Activated CD8-positive, alpha-beta memory T cell treated with anti-CD3 and anti-CD28 coated beads, Interleukin-2, amount 10 ng/mL, durations not matched to agents 7 days and 5 days (primary cell): ENCODE measurements around the gene RMC1. TPM values are rescaled to one million over a fixed set of nuclear protein-coding genes. Genes with fewer than 3 reads are reported as not detected.
"Not testable (repeated sequence)": the region's sequence is repeated elsewhere in the genome, so short reads cannot be mapped to it uniquely, and the experiment has no call there.

Experiments
- ATAC-seq: fragments of 150-1000 bp; cut with Tn5 transposase; one replicate; pipeline ENCODE4 v1.10.0; 2021; ENCODE audit warnings: moderate library complexity
- CTCF ChIA-PET: fragments of 350-600 bp; sonication (Branson Sonifier 250); formaldehyde crosslinking; loops from one replicate; lab custom pipeline; 2021; ENCODE audit warnings: antibody characterized with exemption; lab: Charles Lee
- DNase-seq: peaks from one replicate; pipeline ENCODE4 v3.0.0-alpha.2; 2020
- H3K27ac Mint-ChIP-seq: one replicate; pipeline ENCODE4 v1.8.0; 2021; ENCODE audit warnings: mild to moderate bottlenecking, mixed read lengths
- H3K27me3 Mint-ChIP-seq: one replicate; pipeline ENCODE4 v1.8.0; 2021; ENCODE audit warnings: mixed read lengths
- H3K36me3 Mint-ChIP-seq: one replicate; pipeline ENCODE4 v1.8.0; 2021; ENCODE audit warnings: mild to moderate bottlenecking, mixed read lengths
- H3K4me1 Mint-ChIP-seq: one replicate; pipeline ENCODE4 v1.8.0; 2021; ENCODE audit warnings: mixed read lengths
- H3K4me3 Mint-ChIP-seq: one replicate; pipeline ENCODE4 v1.8.0; 2021; ENCODE audit warnings: mild to moderate bottlenecking, moderate library complexity, mixed read lengths
- H3K9me3 Mint-ChIP-seq: one replicate; pipeline ENCODE4 v1.8.0; 2022; ENCODE audit warnings: low read depth, mixed read lengths
- total RNA-seq, 2 experiments: library from RNA; stranded (reverse); gene quantifications; one replicate each; pipeline ENCODE4 v1.2.3, GENCODE V29; 2021

RMC1 gene
- total RNA-seq, 2 experiments from 2014 or later = 48.7 to 51.7 TPM

DNA sequence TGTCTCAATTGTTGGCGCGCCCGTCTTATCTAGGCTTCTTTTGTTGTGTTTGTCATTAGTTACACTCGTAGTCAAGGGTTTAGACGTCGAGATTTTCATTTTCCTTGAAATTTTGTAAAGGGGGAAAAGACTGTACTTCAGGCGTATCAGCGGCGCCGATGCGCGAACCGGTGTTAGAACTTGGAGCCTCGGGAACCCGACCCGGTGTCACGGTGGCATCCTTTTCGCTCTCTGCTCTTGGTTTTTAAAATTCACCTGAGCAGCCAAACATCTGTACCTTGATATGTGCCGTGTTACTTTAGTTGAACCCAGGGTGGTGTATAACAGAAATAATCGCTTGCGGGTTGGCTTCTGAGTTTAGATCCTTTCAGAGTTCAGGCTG lies 643 bp downstream of the RMC1 start:
- ATAC-seq (no peak), DNase-seq (no peak)
- no peaks in the 10 kb centered on the region for H3K9me3 Mint-ChIP-seq
- CTCF ChIA-PET = interaction anchor here (1.0 to 6.2 kb wide), 4 partner anchors 11 to 82 kb away, joined by 3 to 33 read pairs (median 6); partner anchors contain the start of gene NPC1
- H3K4me1 Mint-ChIP-seq = peaks cover 41% of the 10 kb centered on the region
- H3K27me3 Mint-ChIP-seq = no peaks in the 10 kb centered on the region
- peak overlapping the region; percentile 84 for H3K27ac Mint-ChIP-seq
- H3K36me3 Mint-ChIP-seq = peaks cover 24% of the 10 kb centered on the region
- H3K4me3 Mint-ChIP-seq = peak overlapping the region; percentile 89

DNA sequence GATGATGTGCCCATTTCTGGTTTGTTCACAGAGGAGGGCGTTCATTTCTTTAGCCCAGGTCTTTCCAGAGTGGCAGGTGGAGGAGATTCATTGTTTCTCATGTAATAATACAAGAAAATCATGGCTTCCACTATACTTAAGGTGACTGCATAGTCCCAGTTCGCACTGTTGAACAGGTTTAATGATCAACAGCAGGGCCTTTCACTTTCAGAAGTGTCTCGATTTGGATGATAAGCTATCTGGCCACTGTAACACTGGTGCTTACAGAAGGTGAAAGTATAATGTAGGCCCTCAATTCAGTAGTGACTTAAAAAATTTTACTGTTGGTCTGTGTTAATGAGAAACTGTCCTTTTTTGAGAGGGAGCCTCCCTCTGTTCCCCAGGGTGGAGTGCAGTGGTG lies 1.4 kb downstream of the RMC1 start:
- CTCF ChIA-PET = interaction anchor here (0.8 to 6.2 kb wide), 11 partner anchors 9 to 84 kb away, joined by 3 to 33 read pairs (median 4); partner anchors contain the start of genes NPC1 and RIOK3
- DNase-seq = peak; percentile 53
- peak overlapping the region; percentile 84 for H3K27ac Mint-ChIP-seq

DNA sequence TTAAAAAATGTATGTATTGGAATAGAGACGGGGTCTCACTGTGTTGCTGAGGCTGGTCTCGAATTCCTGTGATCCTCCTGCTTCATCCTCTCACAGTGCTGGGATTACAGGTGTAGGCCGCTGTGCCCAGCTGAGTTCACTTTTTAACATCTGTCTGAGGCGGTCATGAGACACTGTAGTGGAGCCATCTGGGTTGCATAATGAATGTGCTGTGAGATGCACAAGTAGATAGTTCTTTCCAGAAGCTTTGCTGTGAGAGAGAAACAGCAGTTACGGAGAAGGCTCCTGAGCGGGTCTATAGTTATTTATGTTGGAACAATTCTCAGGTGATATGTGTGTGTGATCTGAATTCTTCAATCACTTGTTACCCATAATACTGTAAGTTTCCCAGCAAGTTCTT lies 3.1 kb downstream of the RMC1 start:
- DNase-seq = no peak
- no peak overlapping the region for H3K27ac Mint-ChIP-seq
- no peaks in the 10 kb centered on the region for H3K27me3 Mint-ChIP-seq
- H3K36me3 Mint-ChIP-seq = peaks cover 40% of the 10 kb centered on the region
- ATAC-seq = no peak
- CTCF ChIA-PET = interaction anchor here (6.2 kb wide), 1 partner anchor 9 kb away, joined by 33 read pairs; no protein-coding TSS in a partner anchor
- H3K9me3 Mint-ChIP-seq = no peaks in the 10 kb centered on the region
- H3K4me3 Mint-ChIP-seq = peak overlapping the region; percentile 11
- H3K4me1 Mint-ChIP-seq = peaks cover 42% of the 10 kb centered on the region

More for the DNA sequence above, 1.4 kb downstream of the RMC1 start:
- Mint-ChIP-seq H3K27me3 (no peaks in the 10 kb centered on the region), H3K4me3 (peak overlapping the region; percentile 89), H3K36me3 (peaks cover 26% of the 10 kb centered on the region), H3K4me1 (peaks cover 36% of the 10 kb centered on the region), H3K9me3 (no peaks in the 10 kb centered on the region)
- no peak for ATAC-seq

DNA sequence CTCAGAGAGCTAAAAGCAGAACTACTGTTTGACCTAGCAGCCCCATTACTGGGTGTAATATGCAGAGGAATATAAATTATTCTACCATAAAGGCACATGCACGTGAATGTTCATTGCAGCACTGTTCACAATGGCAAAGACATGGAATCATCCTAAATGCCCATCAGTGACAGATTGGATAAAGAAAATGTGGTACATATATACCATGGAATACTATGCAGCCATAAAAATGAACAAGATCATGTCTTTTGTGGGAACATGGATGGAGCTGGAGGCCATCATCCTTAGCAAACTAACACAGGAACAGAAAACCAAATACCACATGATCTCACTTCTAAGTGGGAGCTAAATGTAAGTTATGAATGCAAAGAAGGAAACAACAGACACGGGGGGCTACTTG lies 7.6 kb downstream of the RMC1 start:
- H3K4me3 Mint-ChIP-seq, ATAC-seq, DNase-seq, H3K27me3 Mint-ChIP-seq, H3K27ac Mint-ChIP-seq, H3K9me3 Mint-ChIP-seq: not testable (repeated sequence)
- H3K4me1 Mint-ChIP-seq = peaks cover 39% of the 10 kb centered on the region
- peaks cover 41% of the 10 kb centered on the region for H3K36me3 Mint-ChIP-seq
- CTCF ChIA-PET = interaction anchor here (1.4 to 2.5 kb wide), 2 partner anchors 12 kb away, joined by 4 to 6 read pairs; no protein-coding TSS in a partner anchor

DNA sequence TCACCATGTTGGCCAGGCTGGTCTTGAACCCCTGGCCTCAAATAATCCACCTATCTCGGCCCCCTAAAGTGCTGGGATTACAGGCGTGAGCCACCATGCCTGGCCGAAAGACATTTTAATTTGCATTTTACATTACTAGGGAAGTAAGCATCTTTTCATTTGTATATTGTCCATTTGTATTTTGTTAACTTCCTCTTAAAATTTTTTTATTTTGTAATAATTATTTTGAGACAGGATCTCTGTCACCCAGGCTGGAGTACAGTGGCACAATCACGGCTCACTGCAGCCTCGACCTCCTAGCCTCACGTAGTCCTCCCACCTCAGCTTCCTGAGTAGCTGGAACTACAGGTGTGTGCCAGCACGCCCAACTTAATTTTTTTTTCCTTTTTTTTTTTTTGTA lies 8.9 kb downstream of the RMC1 start:
- not testable (repeated sequence) for H3K9me3 Mint-ChIP-seq, H3K4me3 Mint-ChIP-seq, ATAC-seq, DNase-seq, H3K27me3 Mint-ChIP-seq
- Mint-ChIP-seq H3K27ac (peak overlapping the region; percentile 62), H3K36me3 (peaks cover 37% of the 10 kb centered on the region), H3K4me1 (peaks cover 34% of the 10 kb centered on the region)
- CTCF ChIA-PET = interaction anchor here (0.9 to 2.5 kb wide), 4 partner anchors 11 to 75 kb away, joined by 3 to 6 read pairs (median 5); no protein-coding TSS in a partner anchor

DNA sequence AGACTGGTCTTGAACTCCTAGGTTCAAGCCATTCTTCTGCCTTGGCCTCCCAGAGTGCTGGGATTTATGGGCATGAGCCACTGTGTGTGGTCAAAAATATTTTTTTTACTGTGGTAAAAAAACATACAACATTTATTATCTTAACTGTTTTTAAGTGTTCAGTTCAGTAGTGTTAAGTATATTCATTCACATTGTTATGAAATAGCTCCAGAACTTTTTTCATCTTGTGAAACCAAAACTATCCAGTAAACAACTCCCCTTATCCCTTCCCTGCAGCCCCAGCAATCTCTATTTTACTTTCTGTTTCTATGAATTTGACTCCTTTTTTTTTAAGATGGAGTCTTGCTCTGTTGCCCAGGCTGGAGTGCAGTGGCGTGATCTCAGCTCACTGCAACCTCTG lies 9.3 kb downstream of the RMC1 start:
- no peak overlapping the region for H3K4me3 Mint-ChIP-seq
- ATAC-seq = peak; percentile 34

DNA sequence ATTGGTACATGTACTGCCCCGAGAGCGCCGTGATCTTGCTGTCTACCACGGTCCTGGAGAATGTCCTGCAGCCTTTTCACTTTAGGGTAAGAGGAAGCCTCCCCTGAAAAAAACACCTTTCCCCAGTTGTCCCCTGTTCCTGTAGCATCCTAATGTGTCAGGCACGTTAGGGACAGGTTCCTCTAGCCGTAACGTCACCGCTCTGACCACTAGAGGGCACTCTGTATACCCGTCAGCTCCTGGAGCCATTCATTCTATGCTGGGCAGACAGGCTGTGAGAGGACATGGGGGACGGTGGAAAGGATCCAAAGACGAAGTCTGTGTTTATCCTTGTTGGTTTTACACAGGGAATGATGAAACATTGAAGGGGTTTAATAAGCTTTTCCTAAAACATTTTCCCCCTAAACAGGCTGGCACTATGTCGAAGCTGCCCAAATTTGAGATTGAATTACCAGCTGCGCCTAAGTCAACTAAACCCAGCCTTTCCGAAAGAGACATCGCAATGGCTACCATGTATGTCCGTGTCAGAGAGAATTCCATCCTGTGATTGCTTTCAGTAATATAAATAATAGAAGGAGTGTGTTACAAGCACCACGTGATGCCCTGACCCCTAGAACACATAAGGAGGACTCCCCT lies 12.7 kb downstream of the RMC1 start:
- ATAC-seq = peak; percentile 96
- peaks cover 30% of the 10 kb centered on the region for H3K36me3 Mint-ChIP-seq

More for the DNA sequence above, 9.3 kb downstream of the RMC1 start:
- peaks cover 34% of the 10 kb centered on the region for H3K36me3 Mint-ChIP-seq
- H3K27ac Mint-ChIP-seq = peak overlapping the region; percentile 62
- H3K27me3 Mint-ChIP-seq = no peaks in the 10 kb centered on the region
- CTCF ChIA-PET = interaction anchor here (0.9 to 2.5 kb wide), 5 partner anchors 10 to 75 kb away, joined by 3 to 6 read pairs (median 5); no protein-coding TSS in a partner anchor
- no peaks in the 10 kb centered on the region for H3K9me3 Mint-ChIP-seq
- peaks cover 29% of the 10 kb centered on the region for H3K4me1 Mint-ChIP-seq
- DNase-seq = no peak

DNA sequence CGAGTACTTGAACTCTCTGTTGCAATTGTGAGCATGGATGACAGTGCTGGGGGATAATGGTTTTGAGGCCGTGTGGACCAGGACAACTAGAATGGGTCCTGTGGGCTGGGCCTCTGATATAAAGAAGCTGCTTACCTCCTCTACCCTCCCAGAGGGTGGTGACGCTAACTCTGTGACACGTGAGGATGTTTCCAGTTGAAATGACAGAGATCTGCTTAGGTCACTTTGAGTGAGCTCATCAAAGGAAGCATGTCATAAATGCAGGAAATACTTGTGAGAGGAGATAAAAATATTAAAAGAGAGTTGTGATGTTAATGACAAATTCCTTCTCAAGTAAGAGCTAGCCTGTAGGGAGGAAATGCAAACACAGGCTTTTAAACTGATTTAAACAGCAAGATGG lies 16.4 kb downstream of the RMC1 start:
- DNase-seq = no peak
- Mint-ChIP-seq H3K9me3 (no peaks in the 10 kb centered on the region), H3K36me3 (peaks cover 49% of the 10 kb centered on the region), H3K4me1 (peaks cover 13% of the 10 kb centered on the region), H3K27ac (no peak overlapping the region), H3K4me3 (no peak overlapping the region), H3K27me3 (no peaks in the 10 kb centered on the region)
- CTCF ChIA-PET = interaction anchor here (0.6 to 5.9 kb wide), 3 partner anchors 21 to 472 kb away, joined by 3 to 86 read pairs (median 4); partner anchors contain the start of gene NPC1
- ATAC-seq = no peak

More for the DNA sequence above, 12.7 kb downstream of the RMC1 start:
- peaks cover 21% of the 10 kb centered on the region for H3K4me1 Mint-ChIP-seq
- no peaks in the 10 kb centered on the region for H3K9me3 Mint-ChIP-seq
- peak; percentile 86 for DNase-seq
- H3K4me3 Mint-ChIP-seq = no peak overlapping the region
- CTCF ChIA-PET = interaction anchor here (0.6 to 5.9 kb wide), 34 partner anchors 9 to 581 kb away, joined by 3 to 86 read pairs (median 5); partner anchors contain the start of genes NPC1, RIOK3 and RMC1
- H3K27ac Mint-ChIP-seq = peak overlapping the region; percentile 52
- H3K27me3 Mint-ChIP-seq = no peaks in the 10 kb centered on the region

DNA sequence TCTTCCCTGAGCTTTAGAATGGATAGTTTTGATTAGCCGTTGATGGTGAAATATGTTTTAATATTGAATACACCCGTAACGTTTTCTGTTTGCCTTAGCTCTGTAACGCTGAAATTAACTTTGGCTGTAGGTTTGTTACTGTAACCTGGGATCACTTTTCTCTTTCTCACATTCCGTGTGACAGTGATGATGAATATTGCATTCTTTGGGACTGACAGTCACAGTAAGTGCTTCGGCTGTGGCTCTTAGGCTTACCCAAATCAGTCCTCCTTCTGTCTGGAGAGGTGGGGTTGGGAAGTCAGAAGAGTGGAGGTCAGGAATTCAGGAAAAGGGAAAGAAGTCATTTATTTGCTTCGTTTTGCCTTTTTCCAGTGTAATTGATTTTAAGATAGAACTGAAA lies 18.0 kb downstream of the RMC1 start:
- Mint-ChIP-seq H3K9me3 (no peaks in the 10 kb centered on the region), H3K27me3 (no peaks in the 10 kb centered on the region), H3K27ac (no peak overlapping the region), H3K4me1 (peaks cover 9% of the 10 kb centered on the region), H3K4me3 (no peak overlapping the region), H3K36me3 (peaks cover 50% of the 10 kb centered on the region)
- CTCF ChIA-PET = interaction anchor here (0.6 kb wide), 1 partner anchor 191 kb away, joined by 3 read pairs; no protein-coding TSS in a partner anchor
- no peak for DNase-seq
- ATAC-seq = no peak

DNA sequence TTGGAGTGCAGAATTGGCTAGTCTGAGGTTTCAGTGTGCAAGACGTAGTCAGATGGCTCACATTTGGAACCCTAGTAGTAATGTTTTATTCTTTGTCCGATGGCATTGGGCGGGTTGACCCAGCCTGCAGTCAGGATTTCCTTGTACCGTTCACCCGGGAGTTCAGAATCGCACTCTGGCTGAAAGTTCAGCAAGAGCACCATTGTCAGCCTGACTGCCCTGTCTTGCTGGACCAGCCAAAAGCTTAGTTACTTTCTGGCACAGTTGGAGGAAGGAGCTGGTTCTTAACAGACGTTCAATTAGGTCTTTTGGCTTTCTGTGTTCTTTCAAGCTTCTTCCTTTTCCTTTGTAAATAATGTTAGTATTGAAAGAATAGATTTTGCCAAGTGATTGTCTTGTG lies 18.6 kb downstream of the RMC1 start:
- ATAC-seq (no peak), DNase-seq (no peak)
- no peaks in the 10 kb centered on the region for H3K27me3 Mint-ChIP-seq
- peaks cover 56% of the 10 kb centered on the region for H3K36me3 Mint-ChIP-seq
- no peaks in the 10 kb centered on the region for H3K9me3 Mint-ChIP-seq
- H3K4me3 Mint-ChIP-seq = no peak overlapping the region
- CTCF ChIA-PET = interaction anchor here (2.7 kb wide), 1 partner anchor 10 kb away, joined by 6 read pairs; no protein-coding TSS in a partner anchor
- H3K4me1 Mint-ChIP-seq = peaks cover 9% of the 10 kb centered on the region
- H3K27ac Mint-ChIP-seq = no peak overlapping the region

DNA sequence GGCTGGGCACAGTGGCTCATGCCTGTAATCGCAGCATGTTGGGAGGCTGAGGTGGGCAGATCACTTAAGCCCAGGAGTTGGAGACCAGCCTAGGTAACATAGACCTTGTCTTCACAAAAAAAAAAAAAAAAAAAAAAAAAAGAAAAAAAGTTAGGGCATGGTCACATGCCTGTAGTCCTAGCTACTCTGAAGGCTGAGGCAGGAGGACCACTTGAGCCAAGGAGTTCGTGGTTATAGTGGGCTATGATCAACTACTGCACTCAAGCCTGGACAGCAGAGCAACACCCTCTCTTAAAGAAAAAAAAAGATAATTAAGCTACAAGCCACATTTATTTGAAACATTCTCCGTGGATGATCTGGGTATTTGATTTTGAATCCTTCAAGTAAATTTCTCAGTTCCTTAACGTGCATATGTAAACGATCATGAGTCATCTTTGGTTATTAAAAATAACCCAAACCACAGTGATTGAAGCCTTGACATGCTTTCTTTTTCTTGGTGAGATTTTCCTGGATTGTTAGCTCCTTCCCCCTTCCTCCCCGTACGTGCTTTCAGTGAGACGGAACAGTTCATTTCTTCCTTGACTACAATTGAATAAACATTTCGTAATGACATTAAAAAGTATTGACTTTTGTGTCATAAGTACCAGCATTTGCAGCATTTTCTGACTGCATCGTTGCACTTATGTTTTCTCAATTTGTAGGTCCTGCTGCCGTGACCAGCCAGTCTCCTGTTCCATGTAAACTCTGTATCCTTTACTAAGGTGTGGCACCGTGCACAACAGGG lies 20.3 kb downstream of the RMC1 start:
- Mint-ChIP-seq H3K27ac (no peak overlapping the region), H3K36me3 (peaks cover 59% of the 10 kb centered on the region), H3K4me3 (no peak overlapping the region), H3K4me1 (peaks cover 9% of the 10 kb centered on the region), H3K27me3 (no peaks in the 10 kb centered on the region), H3K9me3 (no peaks in the 10 kb centered on the region)
- DNase-seq (no peak), ATAC-seq (no peak)
- CTCF ChIA-PET = interaction anchor here (1.4 to 2.7 kb wide), 2 partner anchors 12 to 25 kb away, joined by 5 to 6 read pairs; no protein-coding TSS in a partner anchor

DNA sequence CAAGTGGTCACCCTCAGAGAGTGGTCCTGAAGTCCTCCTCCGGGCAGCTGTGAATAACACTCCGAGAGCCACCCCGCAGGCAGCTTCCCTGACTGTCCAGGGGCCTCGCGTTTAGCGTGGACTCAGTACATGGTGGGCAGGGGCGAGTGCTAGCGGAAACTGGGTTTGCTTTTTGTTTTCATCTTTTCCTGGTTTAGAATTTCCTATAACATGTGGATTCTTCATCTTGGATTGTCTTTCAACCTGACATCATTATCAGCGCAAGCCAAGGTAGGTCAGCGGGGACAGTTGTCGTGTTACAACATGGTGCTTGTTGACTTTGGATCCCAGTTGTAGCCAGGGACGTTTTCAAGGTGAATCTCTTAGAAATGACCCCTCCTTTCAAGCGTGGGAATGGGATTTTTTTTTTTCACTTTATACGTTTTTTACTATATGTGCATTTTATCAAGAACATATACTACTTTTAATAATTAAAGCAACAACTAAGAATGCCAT lies 20.9 kb downstream of the RMC1 start:
- no peak overlapping the region for H3K4me3 Mint-ChIP-seq

More for the DNA sequence above, 20.9 kb downstream of the RMC1 start:
- ATAC-seq = no peak
- no peak for DNase-seq
- Mint-ChIP-seq H3K36me3 (peaks cover 63% of the 10 kb centered on the region), H3K27ac (no peak overlapping the region), H3K4me1 (peaks cover 10% of the 10 kb centered on the region), H3K27me3 (no peaks in the 10 kb centered on the region), H3K9me3 (no peaks in the 10 kb centered on the region)
- CTCF ChIA-PET = interaction anchor here (1.4 to 2.7 kb wide), 2 partner anchors 12 to 26 kb away, joined by 5 to 6 read pairs; no protein-coding TSS in a partner anchor
